ENCODE measurements around the gene CSF1R.

CSF1R gene

GRCh38 chr5:150021491-150022157, 64.7 kb downstream of the CSF1R start:
- DNase-seq: no peak

GRCh38 chr5:150020249-150020648, 66.1 kb downstream of the CSF1R start:
- no peak for DNase-seq

GRCh38 chr5:150017226-150018005, 68.9 kb downstream of the CSF1R start:
- no peak for DNase-seq

DNA sequence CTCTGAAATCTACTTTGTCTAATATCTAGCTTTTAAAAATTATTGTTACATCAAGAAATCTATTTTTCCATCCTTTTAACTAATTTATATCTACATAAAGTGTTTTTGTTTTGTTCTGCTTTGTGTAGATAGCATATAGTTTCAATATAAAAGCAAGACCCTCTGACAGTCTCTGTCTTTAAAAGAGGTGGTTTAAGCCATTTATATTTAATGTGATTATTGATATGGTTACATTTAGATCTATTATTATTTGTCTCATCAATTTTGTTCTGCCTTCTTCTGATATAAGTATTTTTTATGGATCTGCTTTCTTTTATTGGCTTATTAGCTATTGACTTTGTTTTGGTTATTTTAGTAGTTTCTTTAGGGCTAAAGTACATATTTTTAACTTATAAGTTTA, 69.8 kb downstream of the CSF1R start:
- DNase-seq: no peak

DNA sequence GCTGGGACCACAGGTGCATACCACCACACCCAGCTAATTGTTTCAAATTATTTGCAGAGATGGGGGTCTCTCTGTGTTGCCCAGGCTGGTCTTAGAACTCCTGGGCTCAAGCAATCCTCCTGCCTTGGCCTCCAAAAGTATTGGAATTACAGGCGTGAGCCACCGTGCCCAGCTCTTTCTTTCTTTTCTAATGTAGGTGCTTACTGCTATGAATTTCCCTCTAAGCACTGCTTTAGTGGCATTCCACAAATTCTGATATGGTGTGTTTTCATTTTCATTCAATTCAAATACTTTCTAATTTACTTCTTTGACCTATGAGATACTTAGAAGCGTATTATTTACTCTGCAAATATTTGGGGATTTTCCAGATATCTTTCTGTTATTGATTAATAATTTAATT, 70.9 kb downstream of the CSF1R start:
- DNase-seq: no peak

- no peak for DNase-seq
These were observed 71.9 kb downstream of the CSF1R start for GRCh38 chr5:150014456-150014855.

DNA sequence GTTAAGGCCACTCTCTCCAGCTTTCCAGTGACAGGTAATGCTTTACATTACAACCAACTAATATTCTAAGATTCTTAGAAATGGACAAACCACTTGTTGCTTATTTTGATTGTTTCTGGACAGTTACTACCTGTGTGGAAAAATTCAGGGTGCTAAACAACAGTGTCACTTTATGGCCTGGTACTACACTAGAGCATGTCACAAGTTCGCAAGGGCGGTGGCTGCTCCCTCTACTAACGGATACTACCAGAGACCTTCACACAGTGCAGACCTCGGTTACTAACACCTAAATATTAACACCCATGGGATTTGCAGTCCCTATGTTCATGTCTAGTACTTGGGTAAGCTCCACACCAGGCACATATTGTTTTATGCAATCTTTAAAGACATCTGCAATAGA, 72.4 kb downstream of the CSF1R start:
- DNase-seq: no peak

DNA sequence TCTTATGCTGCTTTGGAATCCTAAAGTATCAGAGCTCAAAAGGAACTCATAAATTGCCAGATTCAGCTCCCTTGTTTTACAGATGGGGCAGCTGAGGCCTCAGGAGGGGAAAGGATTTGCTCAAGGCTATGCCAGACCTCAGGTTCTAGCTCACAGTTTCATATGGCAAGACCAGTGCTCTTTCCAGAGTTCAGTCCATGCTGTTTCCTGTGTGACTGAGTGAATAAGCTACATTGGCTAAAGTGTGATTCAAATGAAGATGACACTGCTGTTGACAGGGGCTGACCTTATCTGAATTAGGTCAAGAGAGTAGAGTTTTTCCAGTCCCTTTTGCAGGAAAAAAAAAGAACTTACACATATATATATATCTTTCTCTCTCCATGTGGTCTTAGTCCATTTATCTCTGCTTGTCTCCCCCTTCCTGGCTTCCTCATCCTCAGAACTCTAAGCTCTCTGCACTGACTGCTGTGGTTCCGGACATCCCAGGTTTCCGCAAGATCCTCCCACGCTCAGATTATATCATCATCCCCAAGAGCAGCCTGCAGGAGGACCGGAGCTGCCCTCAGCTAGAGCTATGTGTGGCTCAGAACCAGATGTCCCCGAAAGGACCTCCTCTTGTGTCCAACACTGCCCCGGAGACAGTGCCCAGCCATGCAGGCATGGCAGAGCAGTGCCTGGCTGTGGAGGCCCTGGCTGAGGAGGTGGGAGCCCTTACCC, 76.5 kb downstream of the CSF1R start:
- no peak for DNase-seq

DNA sequence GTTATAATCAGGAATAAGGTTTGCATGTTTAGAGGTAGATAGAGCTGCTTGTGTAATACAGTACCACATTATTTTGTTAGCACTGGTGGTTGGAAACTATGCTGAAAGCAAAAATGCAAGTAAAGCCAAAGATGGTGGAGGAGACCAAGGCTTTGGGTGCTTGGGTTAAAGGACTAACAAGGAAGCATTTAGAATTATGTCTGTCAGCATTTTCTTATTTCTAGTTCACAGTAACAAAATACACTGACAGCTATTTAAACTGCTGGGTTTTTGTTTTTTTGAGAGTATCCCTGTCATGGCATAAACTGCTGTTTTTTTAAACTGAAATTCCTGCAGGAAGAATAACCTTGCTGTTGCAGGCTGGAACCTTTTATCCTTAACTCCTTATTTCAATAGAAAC, 79.3 kb downstream of the CSF1R start:
- no peak for DNase-seq

DNA sequence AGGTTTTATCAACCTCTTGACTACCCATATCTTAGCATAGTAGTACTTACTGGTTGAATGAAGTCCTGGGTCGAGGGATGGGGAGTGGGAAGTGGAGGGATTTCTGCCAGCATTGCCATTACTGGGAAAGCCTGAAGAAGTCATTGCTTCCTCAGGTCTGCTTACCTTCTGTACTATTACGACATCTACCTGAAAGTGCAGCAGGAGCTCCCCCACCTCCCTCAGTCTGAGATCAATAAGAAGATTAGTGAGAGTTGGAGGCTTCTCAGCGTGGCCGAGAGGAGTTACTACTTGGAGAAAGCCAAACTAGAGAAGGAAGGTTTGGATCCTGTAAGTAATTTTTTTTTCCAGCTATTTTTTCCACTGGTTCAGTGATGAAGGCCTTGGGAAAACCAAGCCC, 80.0 kb downstream of the CSF1R start:
- DNase-seq: no peak

Measured in NCI-H1048 (cell line).